HG03575 (cell line): ENCODE data around the gene EYA2.

Experiments
- ATAC-seq: cut with Tn5 transposase; IDR thresholded peaks from one replicate; pipeline ENCODE4 v1.9.1; 2021; ENCODE audit not compliant: unreplicated experiment, insufficient number of reproducible peaks, low FRiP score; ENCODE audit errors: extremely low read depth

EYA2 gene

DNA sequence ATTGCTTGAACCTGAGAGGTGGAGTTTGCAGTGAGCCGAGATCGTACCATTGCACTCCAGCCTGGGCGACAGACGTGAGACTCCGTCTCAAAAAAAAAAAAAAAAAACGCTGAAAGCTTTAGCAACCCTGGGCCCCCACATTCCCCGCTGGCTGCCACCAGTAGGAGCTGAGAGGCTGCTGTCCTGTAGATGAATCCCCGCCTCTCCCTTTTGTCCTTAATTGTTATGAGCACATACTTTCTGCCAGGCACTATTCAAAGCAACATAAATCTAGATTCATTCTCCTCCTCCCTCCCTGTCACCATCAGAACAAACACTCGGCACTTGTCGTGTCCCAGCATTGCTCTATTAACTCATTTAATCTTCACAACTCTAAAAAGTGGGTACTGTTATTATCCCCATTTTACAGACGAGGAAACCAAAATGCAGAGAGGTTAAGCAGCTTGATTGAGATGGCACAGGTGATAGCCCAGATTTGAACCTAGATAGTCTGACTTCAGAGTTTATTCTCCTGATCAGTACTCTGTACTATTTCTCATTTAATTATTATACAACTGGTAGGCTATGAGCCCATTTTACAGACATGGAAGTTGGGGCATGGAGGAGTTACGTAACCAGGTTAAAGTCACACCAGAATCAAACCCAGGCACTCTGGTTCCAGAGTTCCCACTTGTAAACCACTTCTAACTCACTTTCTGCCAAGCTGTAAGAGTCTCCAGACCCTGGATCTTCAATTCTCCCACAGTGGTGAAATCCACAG, 97.4 kb downstream of the EYA2 start:
- ATAC-seq: no peak

- no peak for ATAC-seq
These were observed 98.0 kb downstream of the EYA2 start for GRCh38 chr20:46992640-46993035.

GRCh38 chr20:46993465-46994095, 98.9 kb downstream of the EYA2 start:
- no peak for ATAC-seq

DNA sequence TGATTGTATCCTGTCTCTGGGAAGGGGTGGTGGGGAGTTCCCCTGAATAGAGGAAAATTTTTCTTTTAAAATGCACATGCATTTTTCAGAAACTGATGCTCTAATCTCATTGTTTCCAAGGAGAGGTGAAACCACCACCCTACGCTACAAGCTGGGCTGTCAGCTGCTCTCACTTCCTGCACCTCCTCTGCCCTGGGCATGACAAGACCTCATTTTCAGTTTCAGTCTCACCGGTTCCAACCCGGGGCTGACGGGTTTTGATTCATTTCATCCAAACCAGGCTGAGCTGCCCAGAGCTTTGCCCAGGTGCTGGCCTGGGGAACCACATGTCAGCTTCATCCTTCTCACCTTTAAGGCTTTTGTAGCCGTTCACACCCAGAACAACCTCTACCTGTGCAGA, 99.7 kb downstream of the EYA2 start:
- no peak for ATAC-seq

DNA sequence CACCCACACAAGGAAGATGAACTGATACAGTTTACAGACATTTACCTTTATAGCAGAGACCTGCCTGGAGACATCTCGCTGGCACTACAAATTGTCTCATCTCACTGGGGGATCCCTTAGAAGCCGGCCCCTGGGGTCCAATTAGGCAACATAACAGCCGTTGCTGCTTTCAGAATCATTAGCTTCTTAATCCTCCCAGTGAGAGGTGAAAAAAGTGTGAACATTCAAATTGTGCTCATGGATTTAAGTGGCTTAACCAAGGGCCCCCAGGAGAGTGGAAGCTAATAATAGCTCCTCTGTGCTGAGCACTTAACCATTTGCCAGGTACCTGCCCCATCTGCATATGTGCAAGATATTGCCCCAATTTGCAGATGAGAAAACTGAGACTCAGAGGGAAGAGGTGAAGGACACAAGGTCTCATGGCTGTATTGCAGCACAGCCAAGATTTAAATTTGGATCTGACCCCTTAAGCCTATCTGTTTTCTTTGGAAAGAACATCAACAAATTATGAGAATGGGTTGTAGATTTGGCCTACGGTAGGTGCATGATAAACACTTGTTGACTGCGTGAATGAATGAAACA, 101.0 kb downstream of the EYA2 start:
- no peak for ATAC-seq

- no peak for ATAC-seq
These were observed 102.5 kb downstream of the EYA2 start for GRCh38 chr20:46997187-46997586.

DNA sequence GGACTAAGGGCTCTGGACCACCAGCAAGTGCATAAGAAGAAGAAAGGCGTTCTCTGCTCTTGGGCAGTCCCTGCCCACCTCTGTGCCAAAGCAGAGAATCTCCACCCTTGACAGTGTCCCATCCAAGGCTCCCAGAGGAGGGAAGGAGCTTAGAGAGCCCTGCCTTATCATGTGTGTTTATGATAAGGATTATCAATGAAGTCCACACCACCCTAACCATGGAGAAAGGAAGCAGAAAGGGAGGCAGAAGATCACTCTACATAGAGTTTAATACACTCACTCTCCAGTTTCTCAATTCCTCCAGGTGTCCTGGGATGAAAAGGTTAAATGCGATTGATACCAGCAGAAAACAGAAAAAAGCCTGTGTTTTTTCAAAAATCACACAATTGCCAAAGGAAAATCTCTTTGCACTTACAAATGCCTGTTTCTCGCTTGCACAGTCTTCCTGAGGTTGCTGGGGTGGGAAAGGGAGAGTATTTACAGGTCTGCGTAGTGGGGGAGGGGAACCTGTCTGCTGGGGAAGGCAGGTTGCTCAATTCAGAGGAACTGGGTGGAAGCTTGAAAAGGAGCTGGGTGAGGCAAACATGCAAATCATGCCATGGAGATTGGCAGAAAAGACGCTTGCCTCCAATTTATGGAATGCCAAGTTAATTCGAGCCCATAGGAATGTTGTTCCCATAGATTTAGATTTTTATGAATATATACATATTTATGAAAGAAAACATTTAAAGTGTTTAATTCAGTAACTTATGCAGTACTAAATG, 104.0 kb downstream of the EYA2 start:
- ATAC-seq: no peak

GRCh38 chr20:46999801-47000465, 105.3 kb downstream of the EYA2 start:
- no peak for ATAC-seq

DNA sequence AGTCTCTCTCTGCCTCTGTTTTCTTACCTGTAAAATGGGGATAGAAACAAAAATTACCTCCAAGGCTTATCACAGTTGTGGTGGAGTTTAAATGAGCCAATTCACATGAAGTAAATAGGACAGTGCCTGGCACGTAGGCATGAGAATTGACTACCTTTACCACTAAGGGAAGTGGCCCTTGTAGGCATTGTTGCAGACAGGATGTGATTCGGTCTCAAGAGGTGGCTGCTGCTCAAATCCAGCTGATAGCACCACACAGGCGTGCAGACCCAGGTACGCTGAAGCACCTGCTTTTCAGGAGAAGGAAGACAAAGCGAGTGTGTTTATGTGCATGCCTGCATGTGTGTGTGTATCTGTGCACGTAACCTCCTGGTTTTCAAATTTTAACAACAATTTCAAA, 108.6 kb downstream of the EYA2 start:
- ATAC-seq: no peak

DNA sequence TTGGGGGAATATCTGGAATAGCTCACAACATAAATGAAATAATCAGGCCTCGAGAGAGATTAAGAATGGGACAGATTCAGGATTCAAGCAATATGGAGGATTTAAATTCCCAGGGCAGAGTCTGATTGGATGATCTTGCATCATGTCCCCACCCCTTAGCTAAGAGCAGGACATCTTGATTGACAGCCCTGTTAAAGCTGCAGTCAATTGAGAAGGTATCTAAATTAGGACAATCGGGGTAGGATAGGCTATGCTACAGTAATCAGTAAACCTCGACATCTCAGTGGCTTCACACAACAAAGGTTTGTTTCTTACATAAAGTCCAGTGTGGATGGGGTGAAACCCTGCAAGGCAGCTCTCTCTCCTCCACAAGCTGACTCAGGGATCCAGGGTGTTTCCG, 109.5 kb downstream of the EYA2 start:
- ATAC-seq: no peak

DNA sequence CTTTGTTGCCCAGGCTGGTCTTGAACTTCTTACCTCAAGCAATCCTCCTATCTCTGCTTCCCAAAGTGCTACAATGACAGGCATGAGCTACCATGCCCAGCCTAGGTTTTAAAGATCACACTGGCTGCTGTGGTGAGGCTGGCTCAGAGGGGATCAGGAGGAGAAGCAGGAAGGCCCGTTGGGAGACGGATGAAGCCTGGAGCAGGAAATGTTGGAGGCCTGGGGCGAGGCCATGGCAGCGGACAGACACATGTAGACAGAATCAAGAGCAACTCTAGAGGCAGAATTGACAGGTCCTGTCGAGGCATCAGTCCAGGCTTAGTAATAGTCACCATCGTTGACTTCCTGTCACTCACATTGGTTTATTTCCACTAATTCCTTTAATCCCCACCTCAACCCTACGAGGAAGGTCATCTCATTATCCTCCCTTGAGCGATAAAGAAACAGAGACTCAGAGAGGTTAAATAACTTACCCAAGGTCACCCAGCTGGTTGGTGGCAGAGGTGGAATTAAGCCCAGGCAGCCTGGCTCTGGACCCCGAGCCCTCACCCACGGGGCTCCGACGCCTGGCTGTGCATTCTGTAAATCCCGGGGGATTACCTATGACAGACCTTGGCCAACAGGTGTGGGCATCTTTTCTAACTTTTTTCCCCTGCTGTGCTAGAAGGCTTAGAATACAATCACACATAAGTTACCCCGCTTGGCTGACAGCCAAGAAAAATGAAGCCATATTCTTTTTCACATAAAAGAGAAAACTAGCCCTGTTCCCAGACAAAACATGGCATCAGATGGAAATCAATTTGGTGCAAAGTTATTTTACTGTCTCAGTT, 113.4 kb downstream of the EYA2 start:
- ATAC-seq: no peak

- no peak for ATAC-seq
These were observed 114.3 kb downstream of the EYA2 start for GRCh38 chr20:47008842-47009518.

DNA sequence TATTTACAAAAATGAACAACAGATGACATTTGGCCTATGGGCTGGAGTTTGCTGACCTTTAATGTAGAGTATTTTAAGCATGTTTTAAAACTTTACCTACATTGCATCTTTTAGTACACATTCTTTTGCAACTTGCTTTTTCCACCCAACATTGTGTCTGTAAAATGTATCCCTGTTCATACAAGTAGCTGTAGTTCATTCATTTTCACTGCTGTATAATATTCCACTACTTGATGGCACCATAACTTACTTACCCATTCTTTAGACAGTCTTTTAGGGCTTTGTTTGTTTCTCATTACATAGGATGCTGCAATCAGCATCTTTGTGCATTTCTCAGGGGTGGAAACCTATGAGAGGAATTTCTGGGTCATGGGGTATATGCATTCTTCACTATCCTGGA, 115.1 kb downstream of the EYA2 start:
- ATAC-seq: no peak

DNA sequence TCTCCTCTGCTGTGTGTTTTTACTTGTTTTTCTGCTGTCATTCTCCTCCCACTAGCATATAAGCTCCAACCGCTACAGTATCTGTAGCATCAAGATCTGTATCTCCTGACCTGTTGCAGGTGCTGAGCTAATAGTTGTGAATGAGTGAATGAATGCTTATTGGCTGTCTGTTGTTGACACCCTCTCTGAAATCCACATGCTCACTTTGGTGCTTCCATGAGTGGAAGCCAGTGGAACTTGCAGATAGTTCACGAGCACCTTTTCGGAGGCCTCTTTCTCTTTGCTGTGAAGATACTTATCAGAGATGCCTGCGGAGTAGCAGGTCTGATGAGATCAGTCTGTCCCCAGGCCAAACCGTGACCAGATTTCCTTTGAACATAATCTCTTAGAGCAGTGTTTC, 117.3 kb downstream of the EYA2 start:
- ATAC-seq: no peak

DNA sequence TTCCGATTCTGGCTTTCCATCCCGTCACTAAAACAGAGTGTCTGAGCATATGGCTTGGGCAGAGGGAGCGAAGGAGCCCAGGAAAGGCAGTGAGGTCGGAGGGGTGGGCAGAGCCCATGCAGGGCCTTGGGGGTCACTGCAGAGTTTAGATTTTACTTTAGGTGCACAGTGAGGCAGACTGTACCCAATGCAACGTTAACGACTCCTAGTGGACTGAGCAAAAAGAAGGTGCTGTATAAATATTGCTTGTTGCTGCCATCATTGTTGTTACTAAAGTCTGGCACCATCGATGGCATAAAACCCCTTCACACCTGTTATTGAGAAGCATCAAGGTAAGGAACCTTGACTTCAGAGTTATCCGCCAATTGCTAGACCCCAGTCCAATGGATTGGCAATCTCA, 119.0 kb downstream of the EYA2 start:
- ATAC-seq: no peak

DNA sequence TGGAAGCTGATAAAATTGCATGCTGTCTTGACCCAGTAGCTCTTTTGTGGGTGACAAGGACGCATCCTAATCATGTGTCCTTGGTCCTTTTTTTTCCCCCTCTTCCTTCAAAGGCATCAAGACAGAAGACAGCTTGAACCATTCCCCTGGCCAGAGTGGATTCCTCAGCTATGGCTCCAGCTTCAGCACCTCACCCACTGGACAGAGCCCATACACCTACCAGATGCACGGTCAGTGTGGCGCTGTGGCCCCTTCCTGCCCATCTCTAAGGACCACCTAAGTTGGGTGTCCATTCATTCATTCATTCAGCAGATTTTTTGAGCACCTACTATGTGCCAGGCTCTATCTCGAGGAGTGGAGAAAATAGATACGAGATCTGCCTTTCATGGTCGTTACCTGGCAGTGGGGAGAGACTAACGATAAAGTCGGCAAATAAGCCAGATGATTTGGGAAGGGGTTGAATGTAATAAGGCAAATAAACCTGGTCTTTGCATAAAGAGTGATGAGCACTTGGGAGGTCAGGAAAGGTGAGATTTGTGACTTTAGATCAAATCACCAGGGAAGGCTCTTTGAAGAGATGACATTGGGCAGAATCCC, 121.5 kb downstream of the EYA2 start:
- ATAC-seq: no peak

DNA sequence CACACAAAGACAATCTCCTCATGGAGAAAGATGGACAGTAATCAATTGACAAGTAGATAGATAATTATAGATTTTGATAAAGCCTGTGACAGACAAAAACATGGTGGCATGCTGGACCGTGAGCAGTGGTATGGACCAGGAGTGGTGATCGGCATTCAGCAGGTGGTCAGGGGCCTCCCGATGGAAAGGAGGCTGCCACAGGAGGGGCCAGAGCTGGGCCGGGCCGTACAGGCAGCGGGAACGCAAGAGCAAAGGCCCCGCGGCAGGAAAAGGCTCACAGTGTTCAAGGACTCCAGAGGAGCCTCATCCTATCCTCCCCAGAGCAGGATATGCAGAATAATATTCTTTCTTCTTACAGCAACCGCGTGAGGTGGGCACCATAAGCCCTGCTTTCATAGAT, 123.7 kb downstream of the EYA2 start:
- no peak for ATAC-seq
